GM12891 (cell line): ENCODE data around the gene OR2J1.

Experiments
- PAX5 ChIP-seq: IDR thresholded peaks from 2 replicates; pipeline ENCODE4 v1.6.1; 2011; ENCODE audit warnings: low read length, moderate library complexity, mild to moderate bottlenecking; ENCODE audit not compliant: insufficient read depth, severe bottlenecking
- POLR2A ChIP-seq: IDR thresholded peaks from 2 replicates; pipeline ENCODE4 v1.6.1; 2011; ENCODE audit warnings: low read depth, low read length, control low read depth
- POLR2AphosphoS5 ChIP-seq: IDR thresholded peaks from 2 replicates; pipeline ENCODE4 v1.6.1; 2011; ENCODE audit warnings: low read depth, low read length, control low read depth
- POU2F2 ChIP-seq: IDR thresholded peaks from 2 replicates; pipeline ENCODE4 v1.6.1; 2011; ENCODE audit warnings: low read depth, mild to moderate bottlenecking, control low read depth, low read length, moderate library complexity
- SPI1 ChIP-seq: IDR thresholded peaks from 2 replicates; pipeline ENCODE4 v1.6.1; 2011; ENCODE audit warnings: low read depth, low read length, control low read depth
- TAF1 ChIP-seq: IDR thresholded peaks from 2 replicates; pipeline ENCODE4 v1.6.1; 2011; ENCODE audit warnings: low read depth, low read length, control low read depth

- TF ChIP-seq POLR2A = no peak
- no peak for TF ChIP-seq POLR2AphosphoS5
- no peak for TF ChIP-seq SPI1
- TF ChIP-seq TAF1 = no peak
- TF ChIP-seq POU2F2 = no peak
- no peak for TF ChIP-seq PAX5
Measured at GRCh38 chr6:29087213-29087612, 12.1 kb upstream of the OR2J1 start, which contains the start of gene OR2B3.
